H1 (cell line): ENCODE results near the gene ELMOD2. TPM values are rescaled to one million over a fixed set of nuclear protein-coding genes. Genes with fewer than 3 reads are reported as not detected.
A peak's percentile ranks its signal among the peaks of the same experiment; 100 is the strongest.

Experiments used
- CTCF ChIA-PET: fragments of 300-600 bp; sonication (Branson Sonifier 250); formaldehyde crosslinking; loops from one replicate; lab custom pipeline; 2021; ENCODE audit not compliant: partially characterized antibody; lab: Charles Lee
- POLR2A ChIA-PET: fragments of 300-600 bp; sonication (Branson Sonifier 250); formaldehyde crosslinking; loops from one replicate; lab custom pipeline; 2021; ENCODE audit warnings: inconsistent platforms; ENCODE audit not compliant: partially characterized antibody; lab: Charles Lee
- DNase-seq, 2 experiments: peaks; one replicate each; pipeline versions ENCODE4 v3.0.0 to v3.0.0-alpha.2; 2010 to 2022; ENCODE audit warnings: low spot score in 2 of 2, low read depth in 1 of 2, mixed read lengths in 1 of 2
- FAIRE-seq: peaks from 2 replicates; lab custom pipeline; 2011; peaks lifted over from hg19 to GRCh38; lab: Jason Lieb, UNC
- H2AFZ ChIP-seq: 2 replicates; pipeline ENCODE4 v1.8.1; 2012; ENCODE audit warnings: low read length, inconsistent platforms
- H2AK5ac ChIP-seq: 2 replicates; pipeline ENCODE4 v1.6.1; 2013; ENCODE audit warnings: low read depth, low read length
- H2BK120ac ChIP-seq: replicated peaks from 2 replicates; pipeline ENCODE3; 2013; ENCODE audit warnings: low read depth, low read length, inconsistent platforms
- H2BK12ac ChIP-seq: 2 replicates; pipeline ENCODE4 v1.6.1; 2013; ENCODE audit warnings: low read depth, low read length
- H2BK15ac ChIP-seq: 2 replicates; pipeline ENCODE4 v1.6.1; 2013; ENCODE audit warnings: low read length
- H2BK20ac ChIP-seq: 2 replicates; pipeline ENCODE4 v1.6.1; 2013; ENCODE audit warnings: low read length
- H2BK5ac ChIP-seq: 2 replicates; pipeline ENCODE4 v1.6.1; 2013; ENCODE audit warnings: low read depth, low read length
- H3K14ac ChIP-seq: 2 replicates; pipeline ENCODE4 v1.6.1; 2013; ENCODE audit warnings: inconsistent platforms; ENCODE audit not compliant: insufficient read length
- H3K18ac ChIP-seq: 2 replicates; pipeline ENCODE4 v1.6.1; 2013; ENCODE audit warnings: low read length; ENCODE audit errors: extremely low read depth
- H3K23ac ChIP-seq: 2 replicates; pipeline ENCODE4 v1.6.1; 2013; ENCODE audit warnings: inconsistent platforms; ENCODE audit not compliant: insufficient read length
- H3K23me2 ChIP-seq: 2 replicates; pipeline ENCODE4 v1.6.1; 2013; ENCODE audit warnings: low read depth, low read length
- H3K27ac ChIP-seq: 2 replicates; pipeline ENCODE4 v1.6.1; 2011; ENCODE audit warnings: low read depth, low read length, inconsistent platforms
- H3K27me3 ChIP-seq, 4 experiments: replicated peaks in 1 of 4; 1 replicate in 1 of 4; 2 replicates in 3 of 4; pipeline versions ENCODE4 v1.6.1 to v1.8.1; 2011 to 2013; ENCODE audit warnings: low read length in 3 of 4, mild to moderate bottlenecking in 3 of 4, inconsistent platforms in 2 of 4, mixed read lengths in 2 of 4, moderate library complexity in 1 of 4; ENCODE audit not compliant: control insufficient read depth in 3 of 4, insufficient read depth in 3 of 4; ENCODE audit errors: extremely low read depth in 1 of 4
- H3K36me3 ChIP-seq, 4 experiments: 2 replicates each; pipeline versions ENCODE4 v1.6.1 to v1.8.1; 2011 to 2013; ENCODE audit warnings: mild to moderate bottlenecking in 4 of 4, low read length in 3 of 4, moderate library complexity in 2 of 4, control low read depth in 1 of 4, inconsistent platforms in 1 of 4; ENCODE audit not compliant: insufficient read depth in 4 of 4, control insufficient read depth in 2 of 4
- H3K4ac ChIP-seq: replicated peaks from 2 replicates; pipeline ENCODE3; 2013; ENCODE audit warnings: low read length, low read depth, mixed read lengths, inconsistent platforms; ENCODE audit not compliant: insufficient read length
- H3K4me1 ChIP-seq, 4 experiments: replicated peaks in 1 of 4; 1 replicate in 1 of 4; 2 replicates in 3 of 4; pipeline versions ENCODE4 v1.6.1 to v1.8.1; 2011 to 2013; ENCODE audit warnings: low read length in 3 of 4, inconsistent platforms in 2 of 4, mixed read lengths in 1 of 4; ENCODE audit not compliant: insufficient read depth in 4 of 4, control insufficient read depth in 3 of 4
- H3K4me2 ChIP-seq, 2 experiments: 2 replicates each; pipeline versions ENCODE4 v1.6.1 to v1.8.1; 2011 to 2013; ENCODE audit warnings: low read depth in 2 of 2, low read length in 2 of 2, control low read depth in 1 of 2, inconsistent platforms in 1 of 2, mild to moderate bottlenecking in 1 of 2; ENCODE audit not compliant: insufficient read depth in 1 of 2
- H3K4me3 ChIP-seq, 4 experiments: fragments of 200-600, 300-600 bp in 1 of 4; sonication (generic), shearing (Covaris generic), sonication (Bioruptor Twin) in 1 of 4; 2 replicates each; pipeline versions ENCODE4 v1.5.1 to v1.8.1; 2011 to 2016; ENCODE audit warnings: low read length in 4 of 4, low read depth in 3 of 4, control low read depth in 2 of 4, inconsistent platforms in 2 of 4, mild to moderate bottlenecking in 2 of 4, mixed read lengths in 1 of 4, moderate library complexity in 1 of 4; ENCODE audit not compliant: insufficient read depth in 2 of 4; ENCODE audit errors: extremely low read depth in 1 of 4
- H3K56ac ChIP-seq: replicated peaks from 2 replicates; pipeline ENCODE3; 2013; ENCODE audit warnings: low read depth, mild to moderate bottlenecking, mixed read lengths, low read length, inconsistent platforms; ENCODE audit not compliant: insufficient read length
- H3K79me1 ChIP-seq: 2 replicates; pipeline ENCODE4 v1.6.1; 2013; ENCODE audit warnings: low read depth, low read length, control low read depth
- H3K79me2 ChIP-seq, 2 experiments: 2 replicates each; pipeline versions ENCODE4 v1.6.1 to v1.8.1; 2012 to 2013; ENCODE audit warnings: low read length in 2 of 2, mild to moderate bottlenecking in 2 of 2, inconsistent platforms in 1 of 2; ENCODE audit not compliant: insufficient read depth in 2 of 2, control insufficient read depth in 1 of 2
- H3K9ac ChIP-seq, 4 experiments: replicated peaks in 1 of 4; 1 replicate in 1 of 4; 2 replicates in 3 of 4; pipeline versions ENCODE4 v1.6.1 to v1.8.1; 2011 to 2013; ENCODE audit warnings: low read depth in 3 of 4, low read length in 3 of 4, control low read depth in 2 of 4, mild to moderate bottlenecking in 2 of 4, moderate library complexity in 2 of 4, inconsistent platforms in 1 of 4; ENCODE audit errors: extremely low read depth in 1 of 4
- H3K9me3 ChIP-seq, 2 experiments: 2 replicates each; pipeline versions ENCODE4 v1.6.1 to v1.8.1; 2012 to 2013; ENCODE audit warnings: mild to moderate bottlenecking in 2 of 2, moderate library complexity in 2 of 2, control low read depth in 1 of 2, inconsistent platforms in 1 of 2, low read depth in 1 of 2, low read length in 1 of 2, mixed read lengths in 1 of 2; ENCODE audit not compliant: insufficient read depth in 2 of 2
- H4K20me1 ChIP-seq, 2 experiments: replicated peaks in 1 of 2; 2 replicates each; pipeline versions ENCODE3 to v1.8.1; 2011 to 2013; ENCODE audit warnings: inconsistent platforms in 2 of 2, low read length in 2 of 2, mild to moderate bottlenecking in 1 of 2; ENCODE audit not compliant: insufficient read depth in 2 of 2, control insufficient read depth in 1 of 2
- H4K5ac ChIP-seq: 2 replicates; pipeline ENCODE4 v1.6.1; 2013; ENCODE audit warnings: low read length, low read depth, mixed read lengths, inconsistent platforms; ENCODE audit not compliant: insufficient read length
- H4K8ac ChIP-seq: 2 replicates; pipeline ENCODE4 v1.8.0; 2013; ENCODE audit warnings: mild to moderate bottlenecking, moderate library complexity, low read length, inconsistent platforms; ENCODE audit not compliant: insufficient read depth; ENCODE audit errors: extremely low read depth
- H4K91ac ChIP-seq: replicated peaks from 2 replicates; pipeline ENCODE3; 2013; ENCODE audit warnings: low read length, mixed read lengths, inconsistent platforms; ENCODE audit not compliant: insufficient read length
- ASH2L ChIP-seq: fragments of 200-600, 300-600 bp; sonication (generic); IDR thresholded peaks from one replicate; pipeline ENCODE4 v1.7.1; 2017; ENCODE audit warnings: low read length
- BACH1 ChIP-seq: IDR thresholded peaks from 2 replicates; pipeline ENCODE4 v1.6.1; 2012; ENCODE audit warnings: low read length, improper control_type of control experiment
- CEBPB ChIP-seq: IDR thresholded peaks from 2 replicates; pipeline ENCODE4 v1.6.1; 2012; ENCODE audit warnings: low read depth, low read length
- EP300 ChIP-seq, 2 experiments: IDR thresholded peaks; 1 replicate in 1 of 2; 2 replicates in 1 of 2; pipeline ENCODE4 v1.6.1; 2011 to 2012; ENCODE audit warnings: low read depth in 2 of 2, low read length in 2 of 2, mild to moderate bottlenecking in 2 of 2, borderline replicate concordance in 1 of 2, inconsistent platforms in 1 of 2, moderate library complexity in 1 of 2
- MAFK ChIP-seq: IDR thresholded peaks from 2 replicates; pipeline ENCODE4 v1.6.1; 2012; ENCODE audit warnings: low read depth, mild to moderate bottlenecking, improper control_type of control experiment, low read length
- NRF1 ChIP-seq: IDR thresholded peaks from 2 replicates; pipeline ENCODE4 v1.6.1; 2011; ENCODE audit warnings: mild to moderate bottlenecking, low read depth, low read length, improper control_type of control experiment
- SIN3A ChIP-seq, 2 experiments: IDR thresholded peaks in 1 of 2; conservative IDR thresholded peaks in 1 of 2; 2 replicates each; pipeline ENCODE4 v1.6.1; 2011 to 2012; ENCODE audit warnings: low read length in 2 of 2, improper control_type of control experiment in 1 of 2, low read depth in 1 of 2, mild to moderate bottlenecking in 1 of 2
- SRF ChIP-seq: IDR thresholded peaks from 2 replicates; pipeline ENCODE4 v1.6.1; 2011; ENCODE audit warnings: mild to moderate bottlenecking, low read depth, low read length, moderate library complexity
- TBP ChIP-seq: IDR thresholded peaks from 2 replicates; pipeline ENCODE4 v1.6.1; 2011; ENCODE audit warnings: low read depth, low read length, improper control_type of control experiment
- TCF12 ChIP-seq: IDR thresholded peaks from 2 replicates; pipeline ENCODE4 v1.6.1; 2011; ENCODE audit warnings: low read depth, mild to moderate bottlenecking, low read length
- WGBS, 2 experiments: shearing (Covaris generic) in 1 of 2; methylation state at CpG; one replicate each; pipeline versions ENCODE4 v1.1.6 to v1.1.7; 2013 to 2015; ENCODE audit warnings: low lambda C conversion rate in 2 of 2, mixed read lengths in 2 of 2, inconsistent platforms in 1 of 2, low coverage in 1 of 2, missing lambda C conversion rate in 1 of 2; ENCODE audit not compliant: insufficient replicate concordance in 2 of 2, insufficient coverage in 1 of 2, insufficient read length in 1 of 2; ENCODE audit errors: extremely low coverage in 1 of 2, missing lambda C conversion rate in 1 of 2; 5-methylcytosine and 5-hydroxymethylcytosine counted together
- polyA plus RNA-seq, 7 experiments: library from polyadenylated mRNA; depleted of rRNA in 3 of 7; stranded (reverse) in 5 of 7; unstranded in 2 of 7; fragments of >200 nt in 5 of 7; fragments of 200-250 nt in 2 of 7; gene quantifications; 1 replicate in 5 of 7; 2 replicates in 1 of 7; 4 replicates in 1 of 7; pipeline versions ENCODE4 v1.2.1 to v1.2.3, GENCODE V29; 2011 to 2013; ENCODE audit warnings: missing spikeins in 2 of 7, mixed read lengths in 2 of 7
- total RNA-seq: library from RNA; stranded (reverse); fragmentation: NEBNext Ultra II Directional; extraction: Animal tissue kit (Norgen Biotek cat#: 25700); gene quantifications from 2 replicates; pipeline ENCODE4 v1.2.1, GENCODE V29; 2021
- TF ChIP-seq, protein P1 (sequence below): IDR thresholded peaks from 2 replicates; pipeline ENCODE4 v1.6.1; 2012; ENCODE audit warnings: inconsistent platforms

Gene ELMOD2
- total and polyA plus RNA-seq, 2 of the 8 experiments (the other 6 are each of a cell fraction or from before 2014, with no cell fraction given): 6.6 to 27.9 TPM

- H3K4me2 ChIP-seq: peak overlapping the region; percentile 61 to 84
- H3K9ac ChIP-seq: no peak overlapping the region
- no peak overlapping the region for H4K91ac ChIP-seq
- peaks cover 0 to 2% (median 0%) of the 10 kb centered on the region in 4 experiments; a peak in 3 of 7 replicates for H3K27me3 ChIP-seq
- H3K56ac ChIP-seq: no peak overlapping the region
- peak overlapping the region in 1 of 4 experiments; percentile 43; a peak in 2 of 8 replicates for H3K4me3 ChIP-seq
- no peaks in the 10 kb centered on the region for H4K20me1 ChIP-seq
- ChIA-PET CTCF (interaction anchor here (0.7 to 1.2 kb wide), 12 partner anchors 13 to 326 kb away, joined by 3 to 5 read pairs (median 3); partner anchors contain the start of genes MGAT4D and SCOC), POLR2A (interaction anchor here (0.6 to 1.6 kb wide), 9 partner anchors 11 to 450 kb away, joined by 3 to 7 read pairs (median 3); partner anchors contain the start of gene SCOC)
- peaks cover 0 to 14% of the 10 kb centered on the region in 2 experiments; a peak in 2 of 4 replicates for H3K79me2 ChIP-seq
- H2BK20ac ChIP-seq: no peak overlapping the region
- H3K4ac ChIP-seq: no peak overlapping the region
- H2BK5ac ChIP-seq: no peak overlapping the region
- H3K4me1 ChIP-seq: no peaks in the 10 kb centered on the region; a peak in 1 of 7 replicates
- WGBS, 2 experiments: 34% methylated on average over 8 of the region's 8 CpGs; no CpG with 5 or more reads in 1 of the 2 experiments
- no peak overlapping the region for H2BK12ac ChIP-seq
- H3K79me1 ChIP-seq: no peaks in the 10 kb centered on the region; the same call in 1 of the 2 replicates
- H3K27ac ChIP-seq: no peak overlapping the region
- peaks cover 0 to 14% (median 5%) of the 10 kb centered on the region in 4 experiments; a peak in 3 of 8 replicates for H3K36me3 ChIP-seq
- H2BK15ac ChIP-seq: no peak overlapping the region
- H3K23me2 ChIP-seq: no peaks in the 10 kb centered on the region
- H2BK120ac ChIP-seq: no peak overlapping the region
- no peak overlapping the region for H3K18ac ChIP-seq
- peak overlapping the region; percentile 98 for H2AFZ ChIP-seq
- no peak overlapping the region for H2AK5ac ChIP-seq
- H3K9me3 ChIP-seq: no peaks in the 10 kb centered on the region
- TF ChIP-seq, protein P1, sequence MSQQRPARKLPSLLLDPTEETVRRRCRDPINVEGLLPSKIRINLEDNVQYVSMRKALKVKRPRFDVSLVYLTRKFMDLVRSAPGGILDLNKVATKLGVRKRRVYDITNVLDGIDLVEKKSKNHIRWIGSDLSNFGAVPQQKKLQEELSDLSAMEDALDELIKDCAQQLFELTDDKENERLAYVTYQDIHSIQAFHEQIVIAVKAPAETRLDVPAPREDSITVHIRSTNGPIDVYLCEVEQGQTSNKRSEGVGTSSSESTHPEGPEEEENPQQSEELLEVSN: no peak
- TF ChIP-seq MAFK (no peak), BACH1 (no peak), NRF1 (no peak), TBP (no peak), SRF (no peak), ASH2L (no peak), TCF12 (no peak), CEBPB (no peak), EP300 (IDR thresholded peaks at IDR 0.05; ENCODE audit: borderline replicate concordance in 1 of 2, low read depth in 2 of 2, low read length in 2 of 2) (no peak), SIN3A (conservative IDR thresholded peaks at IDR 0.05 in 1 of 2, IDR thresholded peaks at IDR 0.05 in 1 of 2; ENCODE audit: low read depth in 1 of 2, low read length in 2 of 2) (no peak)
- no peak overlapping the region for H4K8ac ChIP-seq
- H3K14ac ChIP-seq: no peak overlapping the region
- H3K23ac ChIP-seq: no peak overlapping the region
- H4K5ac ChIP-seq: no peak overlapping the region
- FAIRE-seq (no peak), DNase-seq (no peak)
Measured at GRCh38 chr4:140523370-140523856, 555 bp upstream of the ELMOD2 start.
